Mucosa of descending colon (tissue), 3 donors: ENCODE data around the gene C1S. TPM values are rescaled to one million over a fixed set of nuclear protein-coding genes. Genes with fewer than 3 reads are reported as not detected.

Source experiments
- ATAC-seq: fragments of 200-7000 bp; cut with Tn5 transposase; one replicate; pipeline ENCODE4 v1.9.1; 2020; ENCODE audit warnings: mild to moderate bottlenecking, moderate library complexity
- DNase-seq, 3 donors: peaks; one replicate each; pipeline ENCODE4 v3.0.0-alpha.2; 2020
- H3K36me3 ChIP-seq: fragments of 200-600 bp; one replicate; pipeline ENCODE4 v1.8.0; 2021; ENCODE audit warnings: low read depth, mild to moderate bottlenecking
- H3K4me1 ChIP-seq: fragments of 200-600 bp; one replicate; pipeline ENCODE4 v1.8.0; 2021; ENCODE audit warnings: low read depth, mild to moderate bottlenecking
- H3K4me3 ChIP-seq: fragments of 200-600 bp; one replicate; pipeline ENCODE4 v1.8.0; 2021; ENCODE audit warnings: mild to moderate bottlenecking
- H3K9me3 ChIP-seq: fragments of 200-600 bp; one replicate; pipeline ENCODE4 v1.8.0; 2021; ENCODE audit warnings: mild to moderate bottlenecking
- CTCF ChIP-seq: fragments of 200-600 bp; IDR thresholded peaks from one replicate; pipeline ENCODE4 v1.8.0; 2022; ENCODE audit warnings: antibody characterized with exemption, mild to moderate bottlenecking
- intact Hi-C, 2 donors: fragments of 100-400 bp; cut with DNase I in 1 of 2; cut with micrococcal nuclease in 1 of 2; formaldehyde crosslinking; loops; one replicate each; pipeline versions ENCODE4 v1.11.0 to v1.11.1; 2022; cut with DNase I, micrococcal nuclease
- total RNA-seq, 3 donors: library from RNA; stranded (reverse); fragmentation: NEBNext Ultra II Directional in 2 of 3; extraction: Animal tissue kit (Norgen Biotek cat#: 25700) in 2 of 3; gene quantifications; one replicate each; pipeline versions ENCODE4 v1.2.1 to v1.2.4, GENCODE V29; 2021 to 2023
- donor health status: DM: no; HTN: no; CAD: no; lungs with moderate emphysema.
- donor health status: DM: no; HTN: no; CAD: no.
- donor health status: DM: no; HTN: yes; CAD: no.

Gene C1S
- total RNA-seq, 3 donors from 2014 or later, result 36.0 to 304 (median 168) TPM

GRCh38 chr12:7016958-7017571 lies 43.5 kb upstream of the C1S start:
- H3K36me3 ChIP-seq, result peaks cover 10% of the 10 kb centered on the region
- intact Hi-C loops, result no loop called here
- no peak overlapping the region for H3K4me3 ChIP-seq
- H3K4me1 ChIP-seq, result peaks cover 26% of the 10 kb centered on the region
- DNase-seq (peak in 1 of 3 donors; percentile 23), ATAC-seq (peak; percentile 2)
- TF ChIP-seq CTCF, result no peak
- no peaks in the 10 kb centered on the region for H3K9me3 ChIP-seq

- H3K9me3 ChIP-seq, result no peaks in the 10 kb centered on the region
- H3K4me3 ChIP-seq, result peak overlapping the region; percentile 54
- intact Hi-C loops, result no loop called here
- ATAC-seq, result peak; percentile 21
- DNase-seq, result peak in 1 of 3 donors; percentile 50
- peaks cover 26% of the 10 kb centered on the region for H3K4me1 ChIP-seq
- peaks cover 10% of the 10 kb centered on the region for H3K36me3 ChIP-seq
- no peak for TF ChIP-seq CTCF
Observed at GRCh38 chr12:7017870-7018349, 42.6 kb upstream of the C1S start.

- H3K9me3 ChIP-seq, result no peaks in the 10 kb centered on the region
- intact Hi-C loops, result no loop called here
- peak within 1 kb of the TSS; percentile 54 for H3K4me3 ChIP-seq
- DNase-seq (peak; percentile 98), ATAC-seq (peak; percentile 95)
- H3K36me3 ChIP-seq, result peaks cover 7% of the 10 kb centered on the region
- peak; percentile 82 for TF ChIP-seq CTCF
- peaks cover 26% of the 10 kb centered on the region for H3K4me1 ChIP-seq
Observed at GRCh38 chr12:7018350-7019042, 42.0 kb upstream of the C1S start, which contains the start of gene LPCAT3. LPCAT3 (minus strand) TSS chr12:7018476; CDS start chr12:7018424, 52 bp downstream.

- H3K4me3 ChIP-seq, result peak overlapping the region; percentile 54
- intact Hi-C loops, result no loop called here
- peaks cover 26% of the 10 kb centered on the region for H3K4me1 ChIP-seq
- TF ChIP-seq CTCF, result no peak
- H3K36me3 ChIP-seq, result peaks cover 7% of the 10 kb centered on the region
- no peak for ATAC-seq
- DNase-seq, result no peak
- H3K9me3 ChIP-seq, result no peaks in the 10 kb centered on the region
Observed at GRCh38 chr12:7019043-7019569, 41.4 kb upstream of the C1S start.

- H3K36me3 ChIP-seq, result peaks cover 4% of the 10 kb centered on the region
- no peak for DNase-seq
- TF ChIP-seq CTCF, result no peak
- peaks cover 9% of the 10 kb centered on the region for H3K4me1 ChIP-seq
- intact Hi-C loops, result no loop called here
- H3K9me3 ChIP-seq, result no peaks in the 10 kb centered on the region
- H3K4me3 ChIP-seq, result no peak overlapping the region
- no peak for ATAC-seq
Observed at GRCh38 chr12:7021956-7022355, 38.6 kb upstream of the C1S start.
